ENCODE measurements around the gene PPP1R36.

DNA sequence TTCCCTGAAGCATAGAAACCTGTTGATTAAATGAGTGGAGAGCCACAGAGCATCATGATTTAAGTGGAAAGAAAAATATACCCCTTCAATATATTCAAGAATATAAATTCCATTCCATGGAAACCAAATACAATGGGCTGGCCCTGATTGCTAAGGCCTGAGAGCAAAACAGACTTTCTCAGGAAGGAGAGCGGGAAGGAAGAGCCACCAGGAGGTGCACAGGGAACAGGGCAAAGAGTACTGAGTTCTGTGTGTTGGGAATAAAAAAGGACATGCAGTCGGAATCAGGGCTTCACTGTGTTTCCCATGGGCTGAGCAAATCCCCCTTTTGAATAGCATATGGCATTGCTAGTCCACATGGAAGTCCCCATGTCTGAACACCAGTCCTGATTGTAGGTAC lies 84.8 kb downstream of the PPP1R36 start:
- TF ChIP-seq, protein P1, sequence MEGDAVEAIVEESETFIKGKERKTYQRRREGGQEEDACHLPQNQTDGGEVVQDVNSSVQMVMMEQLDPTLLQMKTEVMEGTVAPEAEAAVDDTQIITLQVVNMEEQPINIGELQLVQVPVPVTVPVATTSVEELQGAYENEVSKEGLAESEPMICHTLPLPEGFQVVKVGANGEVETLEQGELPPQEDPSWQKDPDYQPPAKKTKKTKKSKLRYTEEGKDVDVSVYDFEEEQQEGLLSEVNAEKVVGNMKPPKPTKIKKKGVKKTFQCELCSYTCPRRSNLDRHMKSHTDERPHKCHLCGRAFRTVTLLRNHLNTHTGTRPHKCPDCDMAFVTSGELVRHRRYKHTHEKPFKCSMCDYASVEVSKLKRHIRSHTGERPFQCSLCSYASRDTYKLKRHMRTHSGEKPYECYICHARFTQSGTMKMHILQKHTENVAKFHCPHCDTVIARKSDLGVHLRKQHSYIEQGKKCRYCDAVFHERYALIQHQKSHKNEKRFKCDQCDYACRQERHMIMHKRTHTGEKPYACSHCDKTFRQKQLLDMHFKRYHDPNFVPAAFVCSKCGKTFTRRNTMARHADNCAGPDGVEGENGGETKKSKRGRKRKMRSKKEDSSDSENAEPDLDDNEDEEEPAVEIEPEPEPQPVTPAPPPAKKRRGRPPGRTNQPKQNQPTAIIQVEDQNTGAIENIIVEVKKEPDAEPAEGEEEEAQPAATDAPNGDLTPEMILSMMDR (IDR thresholded peaks at IDR 0.05), result no peak
- TF ChIP-seq POLR2A (IDR thresholded peaks at IDR 0.05), result no peak

Measured in adrenal gland (tissue), 5 donors.